HepG2 (cell line): ENCODE data around the gene SPOP. TPM values are rescaled to one million over a fixed set of nuclear protein-coding genes. Genes with fewer than 3 reads are reported as not detected.

Experiments
- CAMTA2 ChIP-seq: sonication (generic); formaldehyde crosslinking; IDR thresholded peaks from 2 replicates; pipeline ENCODE4 v1.4.0; 2020; ENCODE audit warnings: mild to moderate bottlenecking, missing genetic modification reagents, borderline replicate concordance
- HMGXB3 ChIP-seq: sonication (generic); formaldehyde crosslinking; IDR thresholded peaks from 2 replicates; pipeline ENCODE4 v1.4.0; 2020; ENCODE audit warnings: missing genetic modification reagents, borderline replicate concordance
- HNF1A ChIP-seq, 2 experiments: sonication (generic) in 1 of 2; formaldehyde crosslinking in 1 of 2; IDR thresholded peaks; 2 replicates each; pipeline versions ENCODE4 v1.4.0 to v1.6.1; 2016 to 2020; ENCODE audit warnings: borderline replicate concordance in 1 of 2, low read depth in 1 of 2, mild to moderate bottlenecking in 1 of 2, missing genetic modification reagents in 1 of 2
- JUND ChIP-seq: sonication (generic); formaldehyde crosslinking; IDR thresholded peaks from 2 replicates; pipeline ENCODE4 v1.8.0; 2022; ENCODE audit warnings: mild to moderate bottlenecking, missing genetic modification reagents
- MAFF ChIP-seq: IDR thresholded peaks from 2 replicates; pipeline ENCODE4 v1.6.1; 2011; ENCODE audit warnings: low read depth, low read length, improper control_type of control experiment
- MAFK ChIP-seq, 2 experiments: IDR thresholded peaks in 1 of 2; conservative IDR thresholded peaks in 1 of 2; 2 replicates each; pipeline ENCODE4 v1.6.1; 2011; ENCODE audit warnings: improper control_type of control experiment in 2 of 2, low read length in 2 of 2
- MXI1 ChIP-seq: IDR thresholded peaks from 3 replicates; pipeline ENCODE4 v1.6.1; 2012; ENCODE audit warnings: low read depth, low read length, inconsistent platforms, borderline replicate concordance
- REXO4 ChIP-seq: sonication (generic); formaldehyde crosslinking; IDR thresholded peaks from 2 replicates; pipeline ENCODE4 v1.8.0; 2022; ENCODE audit warnings: missing genetic modification reagents, mild to moderate bottlenecking, borderline replicate concordance
- RFXAP ChIP-seq: sonication (generic); formaldehyde crosslinking; IDR thresholded peaks from 2 replicates; pipeline ENCODE4 v1.4.0; 2020; ENCODE audit warnings: missing genetic modification reagents, borderline replicate concordance
- THRA ChIP-seq: sonication (generic); formaldehyde crosslinking; IDR thresholded peaks from 2 replicates; pipeline ENCODE4 v1.4.0; 2020; ENCODE audit warnings: missing genetic modification reagents, borderline replicate concordance
- UBTF ChIP-seq: sonication (generic); formaldehyde crosslinking; IDR thresholded peaks from 2 replicates; pipeline ENCODE4 v1.4.0; 2020; ENCODE audit warnings: mild to moderate bottlenecking, missing genetic modification reagents
- ZC3H4 ChIP-seq: sonication (generic); formaldehyde crosslinking; IDR thresholded peaks from 2 replicates; pipeline ENCODE4 v1.4.0; 2020; ENCODE audit warnings: missing genetic modification reagents, borderline replicate concordance
- ZNF275 ChIP-seq: sonication (generic); formaldehyde crosslinking; IDR thresholded peaks from 2 replicates; pipeline ENCODE4 v1.8.0; 2022; ENCODE audit warnings: missing genetic modification reagents, mild to moderate bottlenecking, inconsistent platforms, borderline replicate concordance
- ZNF446 ChIP-seq: sonication (generic); formaldehyde crosslinking; IDR thresholded peaks from 2 replicates; pipeline ENCODE4 v1.5.0; 2020; ENCODE audit warnings: mild to moderate bottlenecking, missing genetic modification reagents
- ZNF468 ChIP-seq: sonication (generic); formaldehyde crosslinking; IDR thresholded peaks from 2 replicates; pipeline ENCODE4 v1.8.0; 2022; ENCODE audit warnings: mild to moderate bottlenecking, moderate library complexity, missing genetic modification reagents
- polyA plus RNA-seq, 8 experiments: library from polyadenylated mRNA; depleted of rRNA in 3 of 8; stranded (reverse) in 7 of 8; unstranded in 1 of 8; fragments of >200 nt; fragmentation: Illumina TruSeq in 4 of 8; extraction: Trizol in 4 of 8; gene quantifications; 2 replicates each; pipeline versions ENCODE4 v1.2.1 to v1.2.3, GENCODE V29; 2011 to 2016; ENCODE audit warnings: low read depth in 4 of 8, missing spikeins in 1 of 8, mixed read lengths in 1 of 8; ENCODE audit not compliant: insufficient read depth in 1 of 8
- total RNA-seq, 5 experiments: library from RNA; depleted of rRNA; stranded (reverse); fragments of >200 nt; fragmentation: Illumina TruSeq; extraction: Trizol; gene quantifications; 2 replicates each; pipeline ENCODE4 v1.2.3, GENCODE V29; 2016; ENCODE audit warnings: low read depth in 1 of 5

The SPOP gene
- total and polyA plus RNA-seq, 2 of the 13 experiments (the other 11 are each of a cell fraction or from before 2014, with no cell fraction given): 52.8 to 60.8 TPM

GRCh38 chr17:49633250-49633649 is 44.6 kb downstream of the SPOP start (continued):
- TF ChIP-seq CAMTA2 (CRISPR knock-in tag): no peak
- no peak for TF ChIP-seq JUND (CRISPR knock-in tag)
- TF ChIP-seq HMGXB3 (CRISPR knock-in tag): no peak
- no peak for TF ChIP-seq RFXAP
- no peak for TF ChIP-seq MXI1
- no peak for TF ChIP-seq UBTF
- TF ChIP-seq MAFF: peak; percentile 71
- TF ChIP-seq ZNF446 (CRISPR knock-in tag): no peak
- TF ChIP-seq ZNF468 (CRISPR knock-in tag): no peak
- TF ChIP-seq HNF1A (IDR thresholded peaks at IDR 0.05; ENCODE audit: low read depth): no peak
- no peak for TF ChIP-seq HNF1A (CRISPR knock-in tag; IDR thresholded peaks at IDR 0.05; ENCODE audit: borderline replicate concordance)
- TF ChIP-seq REXO4 (CRISPR knock-in tag): no peak
- 0 out of 2 replicates have a peak, but pooled peaks have one; percentile 21 for TF ChIP-seq THRA
- TF ChIP-seq MAFK (conservative IDR thresholded peaks at IDR 0.05 in 1 of 2, IDR thresholded peaks at IDR 0.05 in 1 of 2; ENCODE audit: low read length in 2 of 2): peak; percentile 62 to 70
- no peak for TF ChIP-seq ZNF275 (CRISPR knock-in tag)
- no peak for TF ChIP-seq ZC3H4 (CRISPR knock-in tag)
